ENCODE data around the gene ABCG4.
A peak's percentile ranks its signal among the peaks of the same experiment; 100 is the strongest.
"Not testable (repeated sequence)": the region's sequence is repeated elsewhere in the genome, so short reads cannot be mapped to it uniquely, and the experiment has no call there.

The ABCG4 gene

DNA sequence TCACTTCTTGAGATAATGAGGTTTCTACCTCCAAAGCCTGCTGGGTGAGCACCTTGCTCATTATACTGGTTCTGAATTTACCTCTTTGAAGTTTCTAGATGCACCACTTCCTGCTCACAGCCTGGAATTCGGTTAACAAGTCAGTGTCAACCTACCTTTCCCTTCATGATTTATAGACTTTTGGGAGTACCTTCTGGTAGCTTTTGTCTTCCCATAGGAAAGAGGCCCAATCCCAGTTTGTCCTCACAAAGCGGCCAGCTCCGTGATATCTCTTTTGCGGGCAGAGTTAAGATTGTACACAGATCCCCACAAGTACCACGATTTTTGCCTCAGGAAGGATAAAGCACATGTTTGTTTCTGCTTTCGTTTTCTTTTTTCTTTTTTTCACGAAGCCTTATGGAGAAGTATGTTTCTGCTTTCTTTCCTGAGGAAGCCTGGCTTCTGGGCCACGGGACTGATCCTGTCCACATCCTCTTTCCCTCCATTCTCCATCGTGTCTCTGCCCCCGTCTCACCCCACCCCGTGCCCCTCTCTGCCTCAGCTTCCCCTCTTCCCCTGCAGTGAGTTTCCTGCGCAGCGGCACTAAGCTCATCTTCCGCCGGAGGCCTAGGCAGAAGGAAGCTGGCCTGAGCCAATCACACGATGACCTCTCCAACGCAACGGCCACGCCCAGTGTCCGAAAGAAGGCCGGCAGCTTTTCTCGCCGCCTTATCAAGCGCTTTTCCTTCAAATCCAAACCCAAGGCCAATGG is 33.2 kb upstream of the ABCG4 start:
- DNase-seq (ENCODE audit: low read depth in 2 of 2) = no peak

DNA sequence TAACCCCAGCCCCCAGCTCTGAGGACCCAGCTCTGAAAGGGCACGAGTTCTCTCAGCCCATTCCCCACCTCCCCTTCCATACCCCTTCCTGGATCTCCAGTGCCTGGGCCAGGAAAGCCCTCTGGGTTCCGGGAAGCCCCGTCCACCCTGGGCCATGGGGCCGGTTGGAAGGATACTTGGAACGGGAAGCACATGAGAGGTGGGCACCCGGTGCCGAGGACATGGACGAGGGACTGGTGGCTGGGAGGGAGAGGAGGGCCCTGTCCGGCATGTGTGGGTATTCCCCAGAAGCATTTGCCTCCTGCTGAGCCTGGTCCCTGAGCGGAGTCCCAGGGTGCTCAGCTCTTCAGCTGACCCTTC is 32.6 kb upstream of the ABCG4 start:
- no peak for DNase-seq (ENCODE audit: low read depth in 2 of 2)

DNA sequence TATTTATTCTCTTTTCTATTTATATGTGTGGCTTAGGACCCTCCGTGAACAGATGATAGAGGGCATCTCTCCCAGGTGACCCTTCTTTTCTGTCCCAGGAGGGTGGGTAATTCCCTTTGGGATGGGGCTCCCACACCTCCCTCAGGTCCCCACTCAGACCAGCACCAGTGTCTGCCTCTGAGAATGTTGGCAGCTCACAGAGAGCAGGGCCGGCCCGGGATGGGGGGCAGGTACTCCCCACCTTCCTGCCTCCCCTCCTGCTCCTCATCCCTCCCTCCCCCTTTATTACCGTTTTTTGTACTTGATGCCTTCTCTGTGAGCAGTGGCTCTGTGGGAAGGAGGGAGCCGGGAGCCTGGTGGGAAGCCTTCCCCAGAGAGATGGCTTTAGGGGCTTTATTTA is 32.3 kb upstream of the ABCG4 start:
- DNase-seq (ENCODE audit: low read depth in 2 of 2) = no peak

DNA sequence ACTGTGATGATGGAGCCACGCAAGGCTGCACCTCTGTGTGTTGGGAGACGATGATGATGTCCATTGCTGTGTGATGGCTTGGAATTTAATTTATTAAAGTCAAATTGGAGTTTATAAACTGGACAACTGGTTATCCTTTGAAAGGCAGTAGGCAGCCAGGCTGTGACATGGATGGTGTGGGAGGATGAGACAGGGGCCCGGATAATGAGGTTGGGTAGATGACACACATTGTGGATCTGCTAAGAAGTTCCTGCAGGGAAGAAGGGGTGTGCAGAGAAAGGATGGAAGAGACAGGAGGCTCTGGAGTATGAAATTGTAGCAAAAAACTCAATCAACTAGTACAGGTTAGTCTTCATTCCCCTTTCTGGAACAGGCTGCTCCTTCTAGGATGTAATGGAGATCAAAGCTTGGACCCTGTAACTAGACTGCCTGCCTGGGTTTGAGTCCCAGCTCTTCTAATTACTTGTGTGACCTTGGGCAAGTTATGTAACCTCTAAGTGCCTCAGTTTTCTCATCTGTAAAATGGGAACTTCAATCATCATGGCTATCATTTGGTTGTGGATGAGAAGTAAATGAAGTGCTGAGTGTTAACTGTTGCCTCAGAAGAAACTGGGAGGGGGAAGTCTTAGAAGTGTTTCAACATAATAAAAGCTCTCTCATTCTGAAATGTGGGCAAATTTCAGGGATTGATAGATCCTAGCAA is 31.7 kb upstream of the ABCG4 start:
- DNase-seq (ENCODE audit: low read depth in 2 of 2) = no peak

DNA sequence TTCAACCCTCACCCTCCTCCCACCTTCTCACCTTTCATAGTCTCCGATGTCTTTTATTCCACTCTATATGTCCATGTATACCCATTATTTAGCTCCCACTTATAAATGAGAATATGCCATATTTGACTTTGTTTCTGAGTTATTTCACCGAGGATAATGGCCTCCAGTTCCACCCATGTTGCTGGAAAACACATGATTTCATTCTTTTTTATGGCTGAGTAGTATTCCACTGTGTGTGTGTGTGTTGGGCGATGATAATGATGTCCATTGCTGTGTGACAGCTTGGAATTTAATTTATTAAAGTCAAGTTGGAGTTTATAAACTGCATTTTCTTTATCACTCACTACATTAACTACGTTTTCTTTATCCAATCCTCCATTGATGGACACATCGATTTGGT is 30.6 kb upstream of the ABCG4 start:
- no peak for DNase-seq (ENCODE audit: low read depth in 2 of 2)

DNA sequence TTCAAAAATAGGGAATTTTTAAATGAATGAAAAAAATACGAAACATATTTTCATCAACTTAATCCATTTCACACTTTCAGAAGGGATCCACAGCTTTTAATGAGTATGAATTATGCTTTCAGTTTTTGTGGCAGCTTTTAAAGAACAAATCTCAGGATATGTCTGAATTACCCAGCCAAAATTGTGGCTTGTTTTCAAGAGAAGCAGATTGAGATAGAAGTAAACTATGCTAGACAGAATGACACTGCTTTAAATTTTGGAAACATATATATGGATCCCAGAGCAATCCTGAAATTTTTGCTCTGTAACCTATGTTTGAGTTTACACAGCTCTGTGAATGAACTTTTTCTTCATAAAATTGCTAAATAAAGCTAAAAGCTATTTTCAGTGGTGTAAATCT is 29.9 kb upstream of the ABCG4 start:
- no peak for DNase-seq (ENCODE audit: low read depth in 2 of 2)

DNA sequence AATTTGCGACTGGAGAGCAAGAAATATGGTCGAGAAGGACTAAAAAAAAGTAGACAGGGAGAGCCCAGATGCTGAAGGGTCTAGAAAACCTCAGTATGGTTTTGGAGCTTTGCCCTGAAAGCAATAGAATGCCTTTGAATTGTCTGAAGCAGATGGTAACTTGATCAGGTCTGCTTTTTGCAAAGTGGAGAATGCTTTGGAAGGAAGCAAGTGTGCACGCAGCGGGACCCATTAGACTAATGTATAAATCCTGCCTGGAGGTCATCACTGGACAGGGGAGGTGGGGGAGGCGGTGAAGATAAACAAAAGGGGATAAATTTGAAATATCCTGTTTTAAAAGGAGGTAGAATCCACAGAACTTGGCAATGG is 28.2 kb upstream of the ABCG4 start:
- DNase-seq (ENCODE audit: low read depth in 2 of 2) = peak; percentile 55 to 58

DNA sequence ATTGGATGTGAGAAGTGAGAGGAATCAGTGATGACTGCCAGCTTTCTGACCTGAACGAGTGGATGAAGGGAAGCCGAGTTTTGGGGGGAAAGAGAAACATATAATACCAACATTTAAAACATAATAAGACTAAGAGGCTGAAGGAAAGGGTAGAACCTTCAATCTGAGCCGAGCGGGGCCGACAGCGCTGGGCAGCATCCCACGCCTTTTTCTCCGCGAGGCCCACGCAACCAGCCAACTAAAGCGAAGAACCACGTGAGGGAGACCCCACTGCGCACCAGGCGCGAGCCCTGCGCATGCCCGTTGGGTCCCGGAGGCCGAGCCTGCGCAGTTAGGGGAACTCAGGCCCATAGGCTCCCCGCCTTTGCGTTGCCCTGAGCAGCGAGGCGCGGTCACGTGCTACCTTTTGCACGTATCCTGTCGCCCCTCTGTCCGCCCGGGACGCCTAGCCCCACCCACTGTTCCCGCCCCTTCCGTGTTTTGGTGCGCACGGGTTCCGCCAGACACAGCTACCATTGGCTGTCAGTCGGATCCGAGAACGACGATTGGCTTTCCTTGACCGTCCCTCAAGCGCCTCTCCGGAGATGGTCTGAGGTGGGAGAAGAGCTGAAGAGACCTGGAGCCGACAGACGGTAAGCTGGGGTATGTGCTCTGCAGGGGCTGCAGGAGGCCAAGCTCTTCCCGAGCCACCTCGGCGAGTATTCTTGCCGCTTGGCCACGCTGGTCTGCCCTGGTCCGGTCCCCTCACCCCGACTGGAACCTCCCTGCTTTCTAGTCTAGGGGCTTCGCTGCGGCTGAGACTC is 27.6 kb upstream of the ABCG4 start, which contains the start of gene HINFP:
Gene HINFP (plus strand): TSS at position 573 of the 803 bp plus-strand sequence. CDS start 5,365 bp downstream, outside the sequence.
- DNase-seq (ENCODE audit: low read depth in 2 of 2) = peak; percentile 96

DNA sequence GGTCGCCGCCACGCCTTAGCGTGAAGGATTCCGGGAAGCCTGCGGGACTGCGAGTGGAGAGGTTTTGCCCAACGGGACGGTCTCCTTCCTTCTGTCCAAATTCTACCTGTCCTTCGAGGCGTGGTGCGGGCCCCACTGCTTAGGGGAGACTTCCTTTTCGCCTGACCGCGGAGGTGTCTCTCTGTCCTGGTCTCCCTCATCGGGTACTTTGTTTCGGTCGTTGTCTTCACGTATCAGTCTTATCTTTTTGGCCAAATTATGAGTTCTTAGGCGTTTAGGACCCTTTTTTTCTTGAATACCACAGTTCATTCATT is 27.1 kb upstream of the ABCG4 start:
- no peak for DNase-seq (ENCODE audit: low read depth in 2 of 2)

DNA sequence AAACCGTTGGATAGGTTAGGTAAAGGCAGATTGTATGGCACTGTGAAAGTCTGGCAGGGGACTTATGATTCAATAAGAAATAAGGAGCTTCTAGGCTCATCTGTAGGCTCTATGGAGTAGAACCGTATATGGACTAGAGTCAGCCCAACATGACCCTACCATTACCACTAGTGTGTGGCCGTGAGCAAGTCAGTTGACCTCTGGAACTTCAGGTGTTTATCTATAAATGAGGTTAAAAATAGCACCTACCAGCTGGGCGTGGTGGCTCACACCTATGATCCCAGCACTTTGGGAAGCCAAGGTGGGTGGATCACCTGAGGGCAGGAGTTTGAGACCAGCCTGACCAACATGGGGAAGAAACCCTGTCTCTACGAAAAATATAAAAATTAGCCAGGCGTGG is 23.0 kb upstream of the ABCG4 start:
- DNase-seq (ENCODE audit: low read depth in 2 of 2) = no peak

DNA sequence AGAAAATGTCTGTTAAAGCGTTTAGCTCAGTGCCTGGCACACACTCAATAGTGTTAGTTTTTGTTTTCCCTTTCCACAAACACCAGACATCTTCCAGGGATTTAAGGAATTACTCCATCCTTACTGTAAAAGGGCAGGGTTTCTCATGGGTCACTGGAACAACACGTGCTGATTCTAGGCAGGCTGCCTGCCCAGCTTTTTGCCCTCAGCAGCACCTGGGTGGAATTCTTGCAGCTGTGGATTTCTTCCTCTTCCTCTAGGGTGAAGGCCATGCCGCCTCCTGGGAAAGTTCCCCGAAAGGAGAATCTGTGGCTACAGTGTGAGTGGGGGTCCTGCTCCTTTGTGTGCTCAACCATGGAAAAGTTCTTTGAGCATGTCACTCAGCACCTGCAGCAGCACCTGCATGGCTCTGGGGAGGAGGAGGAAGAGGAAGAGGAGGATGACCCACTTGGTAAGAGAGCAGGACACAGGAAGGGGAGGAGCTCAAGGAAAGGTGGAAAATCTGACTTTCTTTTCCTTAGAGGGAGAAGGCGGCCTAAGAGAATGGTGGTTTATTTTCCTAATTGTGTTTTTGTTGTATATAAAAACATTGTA is 22.1 kb upstream of the ABCG4 start:
- no peak for DNase-seq (ENCODE audit: low read depth in 2 of 2)

DNA sequence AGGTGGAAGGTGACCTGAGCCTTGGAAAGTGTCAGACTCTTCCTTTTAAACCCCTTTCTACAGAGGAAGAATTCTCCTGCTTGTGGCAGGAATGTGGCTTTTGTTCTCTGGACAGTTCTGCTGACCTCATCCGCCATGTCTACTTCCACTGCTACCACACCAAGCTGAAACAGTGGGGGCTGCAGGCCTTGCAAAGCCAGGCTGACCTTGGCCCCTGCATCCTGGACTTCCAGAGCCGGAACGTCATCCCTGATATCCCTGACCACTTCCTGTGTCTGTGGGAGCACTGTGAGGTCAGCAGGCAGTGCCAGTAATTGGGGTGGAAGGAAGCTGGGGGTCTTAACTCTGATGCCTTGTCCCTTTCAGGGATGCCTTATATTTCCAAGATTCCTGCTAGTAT is 18.2 kb upstream of the ABCG4 start:
- DNase-seq (ENCODE audit: low read depth in 2 of 2) = no peak

DNA sequence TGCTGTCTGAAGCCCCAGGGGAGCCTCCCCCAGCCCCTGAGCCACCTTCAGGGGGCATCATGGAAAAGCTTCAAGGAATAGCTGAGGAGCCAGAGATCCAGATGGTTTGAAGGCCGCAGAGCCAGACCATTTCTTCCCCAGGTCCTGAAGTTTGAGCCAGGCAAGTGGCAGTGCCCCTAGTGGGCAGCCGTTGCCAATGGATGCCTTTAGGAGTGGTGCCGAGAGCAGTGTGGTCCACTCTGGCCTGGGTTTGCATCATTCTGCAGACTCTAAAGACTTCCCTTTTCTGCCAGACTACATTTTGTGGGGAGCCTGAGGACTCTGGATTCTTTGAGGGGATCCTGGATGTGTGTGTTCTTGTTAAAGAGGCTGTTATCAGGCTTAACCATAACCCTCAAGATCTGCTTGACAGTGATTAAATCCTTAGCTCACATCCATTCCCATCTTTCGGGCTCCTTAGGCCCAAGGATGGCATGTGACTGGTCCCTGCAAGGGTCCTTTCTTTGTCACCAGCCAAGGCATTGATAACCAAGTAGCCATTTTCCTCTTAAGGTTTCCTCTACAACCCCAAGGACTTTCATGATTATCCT is 14.4 kb upstream of the ABCG4 start:
- DNase-seq (ENCODE audit: low read depth in 2 of 2) = no peak

DNA sequence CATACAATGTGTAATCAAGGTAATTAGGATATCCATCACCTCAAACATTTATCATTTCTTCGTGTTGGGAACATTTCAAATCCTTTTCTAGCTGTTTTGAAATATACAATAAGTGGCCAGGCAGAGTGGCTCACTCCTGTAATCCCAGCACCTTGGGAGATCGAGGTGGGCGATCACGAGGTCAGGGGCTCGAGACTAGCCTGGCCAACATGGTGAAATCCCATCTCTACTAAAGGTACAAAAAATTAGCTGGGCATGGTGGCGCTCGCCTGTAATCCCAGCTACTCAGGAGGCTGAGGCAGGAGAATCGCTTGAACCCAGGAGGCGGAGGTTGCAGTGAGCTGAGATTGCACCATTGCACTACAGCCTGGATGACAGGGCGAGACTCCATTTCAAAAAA is 9.6 kb upstream of the ABCG4 start:
- not testable (repeated sequence) for DNase-seq (ENCODE audit: low read depth in 2 of 2)

DNA sequence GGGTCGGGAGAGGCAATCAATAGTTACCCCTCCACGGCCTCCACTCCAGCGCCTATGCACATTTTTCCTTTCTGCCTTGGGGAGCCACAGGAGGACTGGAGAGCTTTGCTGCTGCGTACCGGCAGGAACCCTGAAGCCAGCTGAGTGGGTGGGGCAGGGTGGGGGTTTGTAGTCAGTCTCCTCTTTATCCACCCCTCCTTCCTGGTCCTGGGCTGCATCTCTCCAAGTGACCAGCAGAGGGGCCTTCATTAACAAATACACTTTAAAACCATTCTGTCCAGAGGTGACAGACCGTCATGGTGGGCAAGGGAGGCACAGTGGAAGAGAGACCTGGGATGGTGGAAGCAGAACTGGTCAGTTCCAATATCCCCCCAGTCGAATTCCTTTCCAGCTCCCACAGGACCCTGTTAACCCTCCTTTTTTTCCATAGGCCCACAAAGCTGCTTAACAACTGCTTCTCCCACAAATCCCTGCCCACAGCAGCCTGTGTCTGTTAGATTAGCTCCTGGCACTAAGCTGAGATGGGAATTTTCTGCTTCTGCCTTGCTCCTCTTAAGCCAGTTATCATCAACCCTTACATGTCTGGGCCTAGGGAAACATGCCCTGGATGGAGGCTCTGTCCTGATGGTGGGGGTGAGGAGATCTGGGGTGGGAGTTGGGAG is 3.9 kb upstream of the ABCG4 start:
- no peak for DNase-seq (ENCODE audit: low read depth in 2 of 2)

DNA sequence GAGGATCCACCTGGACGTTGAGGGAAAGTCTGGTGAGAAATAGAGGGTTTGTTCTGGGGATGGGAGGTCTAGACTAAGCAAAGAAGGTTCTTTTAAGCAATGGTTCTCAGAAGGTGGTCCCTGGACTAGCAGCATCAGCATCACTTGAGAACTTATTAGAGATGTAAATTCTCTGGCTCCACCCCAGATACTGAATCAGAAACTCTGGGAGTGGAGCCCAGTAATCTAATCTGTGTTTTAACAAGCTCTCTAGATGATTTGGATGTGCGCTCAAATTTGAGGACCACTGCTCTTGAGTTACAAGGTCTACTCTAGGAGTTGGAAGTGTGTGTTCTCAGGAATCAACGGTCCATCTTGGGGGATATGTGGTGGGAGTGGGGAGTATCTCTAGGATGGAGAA is 3.3 kb upstream of the ABCG4 start:
- no peak for DNase-seq (ENCODE audit: low read depth in 2 of 2)

DNA sequence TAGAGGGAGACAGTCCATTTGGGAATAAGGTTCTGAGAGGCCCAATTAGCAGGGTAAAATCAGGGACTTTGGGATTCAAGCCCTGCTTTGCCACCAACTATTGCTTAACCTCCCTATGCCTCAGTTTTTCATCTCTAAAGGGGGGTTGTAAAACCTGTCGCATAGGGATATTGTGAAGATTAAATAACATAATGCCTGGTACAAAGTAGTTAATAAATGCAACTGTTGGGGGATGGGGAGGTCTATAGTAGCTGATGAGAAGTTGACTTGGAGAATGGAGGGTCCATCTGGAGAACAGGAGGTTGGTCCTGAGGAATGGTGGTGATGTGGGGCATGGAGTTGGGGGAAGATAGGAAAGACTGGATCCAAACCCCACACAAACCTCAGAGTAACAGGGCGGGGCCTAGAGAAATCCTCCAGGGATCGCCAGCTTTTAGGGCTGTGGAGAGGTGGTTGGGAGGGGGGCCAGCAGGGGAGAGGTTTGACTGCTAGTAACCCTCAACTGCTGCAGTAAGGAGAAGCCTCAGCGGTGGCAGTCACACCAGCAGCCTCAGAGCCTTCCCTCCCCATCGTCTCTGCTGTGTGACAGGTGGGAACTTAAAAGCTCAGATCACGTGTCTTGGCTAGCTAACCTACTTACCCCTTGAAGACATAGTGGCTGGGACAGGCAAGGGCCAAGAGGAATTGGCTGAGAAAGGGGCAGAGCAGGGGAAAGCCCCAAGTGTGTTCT is 1.1 kb upstream of the ABCG4 start:
- no peak for DNase-seq (ENCODE audit: low read depth in 2 of 2)

DNA sequence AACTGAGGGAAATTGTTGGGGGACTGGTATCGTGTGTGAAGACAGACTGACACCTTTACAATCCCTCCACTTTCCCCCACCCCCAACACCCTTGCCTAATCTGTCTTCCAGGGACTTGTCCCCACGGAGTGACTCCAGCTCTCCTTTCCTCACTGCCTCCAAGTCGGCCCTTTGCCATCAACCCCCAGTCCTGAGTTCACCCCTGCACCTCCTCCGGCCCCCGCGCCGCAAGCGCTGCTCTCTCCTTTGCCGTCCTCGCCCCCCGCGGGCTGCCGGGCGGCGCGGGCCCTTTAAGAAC is 183 bp upstream of the ABCG4 start:
- no peak for DNase-seq (ENCODE audit: low read depth in 2 of 2)

DNA sequence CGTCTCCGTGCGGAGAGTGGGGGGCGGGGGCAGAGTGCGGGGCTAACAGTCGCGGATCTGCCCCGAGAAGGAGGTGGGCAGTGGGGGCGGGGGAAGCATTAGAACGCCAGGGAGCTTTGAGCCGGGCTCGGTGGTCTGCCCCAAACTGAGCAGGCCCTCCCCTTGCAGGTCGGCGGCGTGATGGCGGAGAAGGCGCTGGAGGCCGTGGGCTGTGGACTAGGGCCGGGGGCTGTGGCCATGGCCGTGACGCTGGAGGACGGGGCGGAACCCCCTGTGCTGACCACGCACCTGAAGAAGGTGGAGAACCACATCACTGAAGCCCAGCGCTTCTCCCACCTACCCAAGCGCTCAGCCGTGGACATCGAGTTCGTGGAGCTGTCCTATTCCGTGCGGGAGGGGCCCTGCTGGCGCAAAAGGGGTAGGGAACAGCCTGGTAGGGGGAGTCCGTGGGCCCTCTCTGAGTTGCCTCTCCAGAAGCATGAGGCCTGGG is 979 bp downstream of the ABCG4 start:
- DNase-seq (ENCODE audit: low read depth in 2 of 2) = no peak

DNA sequence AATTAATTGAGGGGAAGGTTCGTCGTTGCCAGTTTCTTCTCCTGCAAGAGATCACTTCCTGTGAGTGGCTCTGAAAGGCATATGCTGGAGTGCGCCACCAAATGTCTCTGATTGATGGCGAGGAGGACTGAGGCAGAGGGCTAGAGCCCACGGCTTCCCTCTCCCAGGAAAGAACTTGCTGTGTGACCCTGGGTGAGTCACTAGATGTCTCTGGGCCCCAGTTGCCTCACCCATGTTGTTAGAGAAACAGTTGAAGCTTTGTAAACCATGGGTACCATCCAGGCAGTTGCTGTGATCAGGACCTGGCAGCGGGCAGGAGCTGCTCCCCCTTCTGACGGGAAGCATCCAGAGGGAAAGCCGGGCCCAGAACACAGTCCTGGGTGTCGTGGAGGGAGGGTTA is 3.2 kb downstream of the ABCG4 start:
- DNase-seq (ENCODE audit: low read depth in 2 of 2) = no peak

DNA sequence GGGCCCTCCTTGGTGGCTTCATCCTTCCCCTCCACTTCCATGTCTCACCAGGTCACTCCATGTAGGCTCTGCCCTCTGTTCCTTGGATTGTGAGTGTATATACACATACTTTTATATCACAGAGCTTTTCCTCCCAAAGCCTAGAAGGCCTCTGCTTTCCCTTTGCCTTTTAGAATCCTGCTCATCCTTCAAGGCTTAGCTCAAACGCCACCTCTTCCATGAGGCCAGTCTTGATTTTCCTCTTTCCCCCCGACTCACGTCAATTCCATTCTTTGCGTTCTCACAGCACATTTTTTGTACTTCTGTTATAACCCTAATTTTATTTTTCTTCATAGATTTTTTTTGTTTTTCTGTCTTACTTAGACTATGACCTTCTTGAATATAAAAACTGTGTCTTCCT is 3.8 kb downstream of the ABCG4 start:
- no peak for DNase-seq (ENCODE audit: low read depth in 2 of 2)
